ENCODE measurements around the gene KANSL3. TPM values are rescaled to one million over a fixed set of nuclear protein-coding genes. Genes with fewer than 3 reads are reported as not detected.

The KANSL3 gene
- total RNA-seq, 1 donor from 2014 or later = 21.6 TPM

- peak; percentile 7 to 79 for DNase-seq (ENCODE audit: low read depth in 2 of 2)
Observed at GRCh38 chr2:96608469-96609455, 29.4 kb downstream of the KANSL3 start.

- DNase-seq (ENCODE audit: low read depth in 2 of 2) = peak in 1 of 2 donors; percentile 10
Observed at GRCh38 chr2:96604104-96604503, 34.0 kb downstream of the KANSL3 start.

- no peak for DNase-seq (ENCODE audit: low read depth in 2 of 2)
Observed at GRCh38 chr2:96602330-96602823, 35.7 kb downstream of the KANSL3 start.

- DNase-seq (ENCODE audit: low read depth in 2 of 2) = peak in 1 of 2 donors; percentile 32
Observed at GRCh38 chr2:96601382-96602292, 36.5 kb downstream of the KANSL3 start.

- no peak for DNase-seq (ENCODE audit: low read depth in 2 of 2)
Observed at GRCh38 chr2:96599941-96600340, 38.2 kb downstream of the KANSL3 start.

GRCh38 chr2:96596596-96596995 lies 41.5 kb downstream of the KANSL3 start:
- no peak for DNase-seq (ENCODE audit: low read depth in 2 of 2)

GRCh38 chr2:96594691-96595152 lies 43.4 kb downstream of the KANSL3 start:
- no peak for DNase-seq (ENCODE audit: low read depth in 2 of 2)

- no peak for DNase-seq (ENCODE audit: low read depth in 2 of 2)
Observed at GRCh38 chr2:96594282-96594681, 43.8 kb downstream of the KANSL3 start.

- DNase-seq (ENCODE audit: low read depth in 2 of 2) = no peak
Observed at GRCh38 chr2:96591494-96591893, 46.6 kb downstream of the KANSL3 start.

GRCh38 chr2:96591054-96591453 lies 47.1 kb downstream of the KANSL3 start:
- no peak for DNase-seq (ENCODE audit: low read depth in 2 of 2)

- DNase-seq (ENCODE audit: low read depth in 2 of 2) = no peak
Observed at GRCh38 chr2:96587843-96588242, 50.3 kb downstream of the KANSL3 start.

- no peak for DNase-seq (ENCODE audit: low read depth in 2 of 2)
Observed at GRCh38 chr2:96584017-96584416, 54.1 kb downstream of the KANSL3 start.

GRCh38 chr2:96580771-96581170 lies 57.3 kb downstream of the KANSL3 start:
- no peak for DNase-seq (ENCODE audit: low read depth in 2 of 2)

- DNase-seq (ENCODE audit: low read depth in 2 of 2) = no peak
Observed at GRCh38 chr2:96579422-96579821, 58.7 kb downstream of the KANSL3 start.

GRCh38 chr2:96578731-96579130 lies 59.4 kb downstream of the KANSL3 start:
- no peak for DNase-seq (ENCODE audit: low read depth in 2 of 2)

- DNase-seq (ENCODE audit: low read depth in 2 of 2) = no peak
Observed at GRCh38 chr2:96577501-96577900, 60.6 kb downstream of the KANSL3 start.

- no peak for DNase-seq (ENCODE audit: low read depth in 2 of 2)
Observed at GRCh38 chr2:96575785-96576456, 62.2 kb downstream of the KANSL3 start.

GRCh38 chr2:96574364-96574763 lies 63.7 kb downstream of the KANSL3 start:
- DNase-seq (ENCODE audit: low read depth in 2 of 2) = no peak

- no peak for DNase-seq (ENCODE audit: low read depth in 2 of 2)
Observed at GRCh38 chr2:96568094-96568493, 70.0 kb downstream of the KANSL3 start.

- no peak for DNase-seq (ENCODE audit: low read depth in 2 of 2)
Observed at GRCh38 chr2:96565111-96565510, 73.0 kb downstream of the KANSL3 start.

GRCh38 chr2:96564563-96564962 lies 73.5 kb downstream of the KANSL3 start:
- no peak for DNase-seq (ENCODE audit: low read depth in 2 of 2)

All from lung microvascular endothelial cell (primary cell).